GM15510 (cell line): ENCODE data around the gene INO80E.

ENCODE experiments used
- POLR2A ChIP-seq: IDR thresholded peaks from 3 replicates; pipeline ENCODE4 v1.6.1; 2011; ENCODE audit warnings: borderline replicate concordance; ENCODE audit not compliant: insufficient read length; ENCODE audit errors: extremely low read depth

The INO80E gene

DNA sequence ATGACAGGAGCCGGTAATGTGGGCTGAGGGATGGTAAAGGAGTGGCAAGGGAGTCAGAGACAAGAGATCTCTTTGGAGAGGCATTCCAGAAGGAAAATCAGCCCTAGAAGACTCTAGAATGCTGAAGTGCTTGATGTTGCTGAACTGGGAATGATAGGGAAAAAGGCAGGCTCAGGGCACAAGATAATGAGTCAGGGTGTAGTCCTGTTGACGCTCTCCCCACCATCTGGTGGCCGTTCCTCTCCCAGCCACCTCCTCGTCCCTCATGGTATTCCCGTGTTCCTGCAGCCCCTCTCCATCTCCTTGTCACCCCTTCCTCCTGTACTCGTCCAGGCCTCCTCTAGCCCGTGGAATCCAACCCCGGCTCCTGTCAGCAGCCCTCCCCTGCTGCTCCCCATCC, 58.4 kb downstream of the INO80E start:
- TF ChIP-seq POLR2A = no peak

- no peak for TF ChIP-seq POLR2A
Measured at GRCh38 chr16:30054959-30055553, 59.0 kb downstream of the INO80E start.
